Kidney (tissue), 14 donors: Measurements from ENCODE around the gene ESF1. TPM values are rescaled to one million over a fixed set of nuclear protein-coding genes. Genes with fewer than 3 reads are reported as not detected.
A peak's percentile ranks its signal among the peaks of the same experiment; 100 is the strongest.

Experiments
- DNase-seq, 5 donors: peaks; one replicate each; pipeline ENCODE4 v3.0.0-alpha.2; 2013 to 2020
- FAIRE-seq: peaks from 2 replicates; lab custom pipeline; 2012; peaks lifted over from hg19 to GRCh38; lab: Jason Lieb, UNC
- H3K27ac ChIP-seq, 2 donors: one replicate each; pipeline ENCODE4 v1.7.0; 2013; ENCODE audit warnings: low read depth in 2 of 2, low read length in 2 of 2, inconsistent platforms in 1 of 2
- H3K27me3 ChIP-seq: one replicate; pipeline ENCODE4 v1.7.1; 2013; ENCODE audit warnings: low read length, inconsistent platforms; ENCODE audit not compliant: control insufficient read depth, insufficient read depth
- H3K36me3 ChIP-seq, 3 donors: one replicate each; pipeline versions ENCODE4 v1.7.0 to v1.7.1; 2013; ENCODE audit warnings: low read length in 3 of 3, control low read depth in 1 of 3, inconsistent platforms in 1 of 3; ENCODE audit not compliant: insufficient read depth in 3 of 3, control insufficient read depth in 2 of 3
- H3K4me1 ChIP-seq, 3 donors: one replicate each; pipeline versions ENCODE4 v1.7.0 to v1.7.1; 2013; ENCODE audit warnings: low read length in 3 of 3, inconsistent platforms in 1 of 3, low read depth in 1 of 3; ENCODE audit not compliant: control insufficient read depth in 2 of 3, insufficient read depth in 2 of 3
- H3K4me3 ChIP-seq, 3 donors: one replicate each; pipeline versions ENCODE4 v1.7.0 to v1.8.1; 2013; ENCODE audit warnings: low read length in 3 of 3, control low read depth in 1 of 3, inconsistent platforms in 1 of 3
- H3K9ac ChIP-seq, 3 donors: one replicate each; pipeline versions ENCODE4 v1.7.0 to v1.7.1; 2013; ENCODE audit warnings: low read length in 3 of 3, control low read depth in 1 of 3, inconsistent platforms in 1 of 3
- H3K9me3 ChIP-seq, 3 donors: one replicate each; pipeline versions ENCODE4 v1.7.0 to v1.7.1; 2013; ENCODE audit warnings: low read length in 3 of 3, control low read depth in 1 of 3, inconsistent platforms in 1 of 3; ENCODE audit not compliant: control insufficient read depth in 2 of 3, insufficient read depth in 1 of 3
- CTCF ChIP-seq: IDR thresholded peaks from 3 replicates; pipeline ENCODE4 v1.5.1; 2012; ENCODE audit warnings: mild to moderate bottlenecking, moderate library complexity, borderline replicate concordance; ENCODE audit not compliant: insufficient read depth; ENCODE audit errors: extremely low read depth
- intact Hi-C: fragments of 100-400 bp; cut with DNase I; formaldehyde crosslinking; loops from one replicate; pipeline ENCODE4 v1.11.1; 2022
- polyA plus RNA-seq: library from polyadenylated mRNA; stranded (reverse); fragments of 350-450 nt; fragmentation: Illumina TruSeq; extraction: RNeasy Lipid Tissue Mini Kit (QIAGEN cat#74804); gene quantifications from one replicate; pipeline ENCODE4 v1.2.3, GENCODE V29; 2014; ENCODE audit warnings: low read depth, low replicate concordance; ENCODE audit not compliant: insufficient read depth
- total RNA-seq: library from RNA; stranded (reverse); fragmentation: NEBNext Ultra II Directional; extraction: Animal tissue kit (Norgen Biotek cat#: 25700); gene quantifications from one replicate; pipeline ENCODE4 v1.2.1, GENCODE V29; 2021
- donor health status: control.
- donor health status: control.
- donor health status: control.
- donor health status: control.
- donor health status: control.
- donor health status: DM: yes; HTN: yes; CAD: no.
- donor health status: Normal renal cell carcinoma (clear cell type).

The ESF1 gene
- total and polyA plus RNA-seq, 2 donors from 2014 or later: 4.9 to 12.6 TPM

- intact Hi-C loops: loop anchor here (10.0 kb wide), 1 partner anchor 647 kb away; no protein-coding TSS in a partner anchor
- no peak overlapping the region for H3K9ac ChIP-seq
- H3K4me1 ChIP-seq: no peaks in the 10 kb centered on the region
- peak; percentile 20 for TF ChIP-seq CTCF
- H3K27me3 ChIP-seq: no peaks in the 10 kb centered on the region
- no peak overlapping the region for H3K27ac ChIP-seq
- FAIRE-seq (peak; percentile 87), DNase-seq (peak in 2 of 5 donors; percentile 6 to 42)
- peaks cover 15 to 35% (median 21%) of the 10 kb centered on the region in 3 donors for H3K36me3 ChIP-seq
- no peaks in the 10 kb centered on the region for H3K9me3 ChIP-seq
- no peak overlapping the region for H3K4me3 ChIP-seq
Measured at GRCh38 chr20:13771853-13772453, 12.8 kb downstream of the ESF1 start.

GRCh38 chr20:13770141-13770540 is 14.6 kb downstream of the ESF1 start:
- intact Hi-C loops: loop anchor here (10.0 kb wide), 1 partner anchor 645 kb away; no protein-coding TSS in a partner anchor
- FAIRE-seq: no peak

GRCh38 chr20:13765868-13766416 is 18.8 kb downstream of the ESF1 start:
- Histone ChIP-seq H3K4me1 (no peaks in the 10 kb centered on the region), H3K27me3 (no peaks in the 10 kb centered on the region), H3K36me3 (peaks cover 10 to 19% (median 15%) of the 10 kb centered on the region in 3 donors), H3K9me3 (no peaks in the 10 kb centered on the region), H3K9ac (no peak overlapping the region), H3K4me3 (no peak overlapping the region), H3K27ac (no peak overlapping the region)
- TF ChIP-seq CTCF: no peak
- no peak for FAIRE-seq
- intact Hi-C loops: no loop called here
- DNase-seq: no peak

More at GRCh38 chr20:13770141-13770540, 14.6 kb downstream of the ESF1 start:
- H3K36me3 ChIP-seq: peaks cover 13 to 30% (median 15%) of the 10 kb centered on the region in 3 donors
- no peak overlapping the region for H3K9ac ChIP-seq
- no peaks in the 10 kb centered on the region for H3K4me1 ChIP-seq
- H3K27me3 ChIP-seq: no peaks in the 10 kb centered on the region
- TF ChIP-seq CTCF: no peak
- no peak overlapping the region for H3K4me3 ChIP-seq
- H3K9me3 ChIP-seq: no peaks in the 10 kb centered on the region
- H3K27ac ChIP-seq: no peak overlapping the region
- no peak for DNase-seq
